IPS-18c (cell line): ENCODE measurements around the gene SUPT20HL1.
"Not testable (repeated sequence)": the region's sequence is repeated elsewhere in the genome, so short reads cannot be mapped to it uniquely, and the experiment has no call there.

Source experiments
- H3K4me3 ChIP-seq: 2 replicates; pipeline ENCODE4 v1.7.0; 2013; ENCODE audit warnings: low read depth, mild to moderate bottlenecking, low read length, moderate library complexity; ENCODE audit not compliant: insufficient read depth
- H3K9me3 ChIP-seq: one replicate; pipeline ENCODE4 v1.6.1; 2013; ENCODE audit warnings: mild to moderate bottlenecking, low read length, moderate library complexity; ENCODE audit not compliant: control insufficient read depth, insufficient read depth

Gene SUPT20HL1

DNA sequence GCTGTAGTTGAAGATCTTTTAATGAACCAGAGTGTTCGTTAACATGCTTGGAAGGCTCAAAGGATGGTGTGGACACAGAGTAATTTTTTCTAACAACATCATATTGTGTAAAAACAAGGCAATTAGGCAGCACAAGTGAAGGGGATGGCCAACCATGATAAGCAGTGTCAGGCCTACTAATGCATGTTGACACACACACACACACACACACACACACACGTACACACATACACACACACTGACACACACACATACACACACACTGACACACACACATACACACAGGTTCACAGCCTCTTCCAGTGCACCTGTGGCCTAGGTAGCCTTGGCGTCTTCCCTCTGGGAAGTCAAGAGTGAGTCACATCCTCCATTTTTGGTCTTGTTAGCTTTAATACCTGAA is at the start of gene SUPT20HL1:
TSS of gene SUPT20HL1 (plus strand) at position 368 of the 400 bp plus-strand sequence. CDS start 2,122 bp downstream, outside the sequence.
- Histone ChIP-seq H3K9me3 (no peaks in the 10 kb centered on the region), H3K4me3 (no peak within 1 kb of the TSS)

DNA sequence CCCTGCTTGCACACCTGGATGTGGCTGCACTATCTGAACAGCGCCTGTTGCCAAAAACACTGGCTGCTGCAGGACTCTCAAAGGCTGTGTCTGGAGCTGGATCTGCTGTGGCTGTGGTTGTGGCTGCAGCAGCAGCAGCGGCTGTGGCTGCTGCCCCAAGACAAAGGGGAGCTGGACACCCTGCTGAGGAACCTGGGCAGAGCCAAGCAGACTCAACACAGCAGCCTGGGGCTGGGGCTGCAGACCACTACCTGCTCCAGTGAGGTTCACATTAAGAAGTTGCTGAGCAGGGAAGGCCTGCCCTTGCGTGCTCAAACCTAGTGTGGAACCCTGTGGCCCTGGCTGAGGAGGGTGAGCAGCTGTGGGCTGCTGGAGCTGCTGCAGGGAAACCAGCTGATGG is 49.5 kb upstream of the SUPT20HL1 start:
- H3K9me3 ChIP-seq, H3K4me3 ChIP-seq: not testable (repeated sequence)

DNA sequence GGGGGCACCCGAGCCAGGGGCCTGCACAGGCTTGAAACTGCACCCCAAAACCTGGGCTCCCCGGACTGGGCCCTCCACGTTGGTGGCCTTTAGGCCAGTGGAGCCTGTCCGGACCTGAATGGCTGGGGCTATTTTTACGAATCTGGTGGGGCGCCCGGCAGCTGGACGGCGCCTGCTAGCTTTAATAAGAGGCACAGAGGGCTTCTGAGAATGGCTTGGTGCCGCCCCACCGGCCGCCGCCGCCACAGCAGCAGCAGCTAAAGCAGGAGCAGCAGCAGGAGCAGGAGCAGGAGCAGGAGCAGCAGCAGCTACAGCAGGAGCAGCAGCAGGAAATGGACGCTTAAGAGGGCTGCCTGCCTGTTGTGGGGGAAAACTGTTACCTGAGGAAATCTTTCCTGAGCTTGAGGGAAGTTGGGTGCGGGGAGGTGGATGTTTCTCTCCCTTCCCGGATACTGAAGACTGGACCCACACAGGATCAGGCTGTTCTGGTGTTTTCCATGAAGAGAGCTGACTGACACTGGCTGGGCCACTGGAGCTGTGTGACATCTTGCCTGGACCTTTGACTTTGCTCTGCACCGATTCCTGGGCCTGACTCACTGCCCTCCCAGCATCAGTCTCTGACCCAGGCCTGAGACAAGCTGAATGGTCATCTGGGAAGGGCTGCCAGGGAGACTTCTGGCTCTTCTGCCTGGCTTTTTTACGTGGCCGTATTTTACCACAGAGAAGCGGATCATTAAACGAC is 48.8 kb upstream of the SUPT20HL1 start:
- H3K9me3 ChIP-seq, H3K4me3 ChIP-seq: not testable (repeated sequence)

DNA sequence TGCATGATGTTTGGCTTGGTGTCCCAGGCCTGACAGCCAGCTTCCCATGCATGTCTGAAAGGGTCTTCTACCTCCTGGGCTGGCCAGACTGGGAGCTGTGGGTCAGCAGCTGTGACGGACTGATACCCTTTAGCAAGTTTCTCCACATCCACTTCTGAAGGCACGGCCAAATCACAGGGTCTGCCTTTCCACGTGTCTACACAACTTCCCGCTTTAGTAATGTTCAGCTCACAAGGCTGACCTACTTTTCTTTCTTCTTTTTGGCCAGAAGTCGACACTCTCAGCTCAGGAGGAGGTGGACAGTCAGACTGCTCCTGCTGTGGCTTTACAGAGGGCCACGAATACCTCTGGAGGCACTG is 48.2 kb upstream of the SUPT20HL1 start:
- H3K4me3 ChIP-seq, H3K9me3 ChIP-seq: not testable (repeated sequence)

DNA sequence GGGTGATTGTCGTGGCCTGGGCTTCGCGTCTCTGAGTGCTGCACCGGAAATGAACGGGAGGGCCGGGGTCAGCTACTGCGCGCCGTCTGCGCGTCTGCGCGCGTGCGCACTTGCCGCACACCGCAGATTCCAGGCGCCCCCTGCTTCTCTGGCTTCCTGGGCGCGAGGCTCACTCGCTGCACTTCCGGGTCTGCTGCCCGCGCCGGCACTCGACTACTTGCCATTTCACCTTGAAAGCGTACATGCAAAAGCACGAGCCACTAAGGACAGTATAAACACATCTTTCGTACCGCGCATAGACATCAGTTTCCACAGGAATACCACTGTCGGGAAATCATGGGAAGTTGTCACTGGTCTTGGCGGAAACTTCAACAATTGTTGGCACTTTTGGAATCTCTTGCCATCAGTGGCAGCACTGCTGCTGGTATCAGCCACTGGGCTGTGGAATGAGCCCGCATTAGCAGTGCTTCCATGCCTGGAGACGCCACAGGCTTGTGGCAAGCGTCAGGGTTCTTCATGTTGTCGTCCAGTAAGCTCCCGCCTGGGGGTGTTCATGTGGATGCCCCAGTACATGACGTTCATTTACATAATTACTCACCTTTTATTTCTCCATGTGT is 46.3 kb upstream of the SUPT20HL1 start, which contains the start of gene SUPT20HL2:
TSS of gene SUPT20HL2 (minus strand) at position 51 of the 617 bp plus-strand sequence. CDS start 754 bp downstream, outside the sequence.
- no peak within 1 kb of the TSS for H3K4me3 ChIP-seq
- no peaks in the 10 kb centered on the region for H3K9me3 ChIP-seq

DNA sequence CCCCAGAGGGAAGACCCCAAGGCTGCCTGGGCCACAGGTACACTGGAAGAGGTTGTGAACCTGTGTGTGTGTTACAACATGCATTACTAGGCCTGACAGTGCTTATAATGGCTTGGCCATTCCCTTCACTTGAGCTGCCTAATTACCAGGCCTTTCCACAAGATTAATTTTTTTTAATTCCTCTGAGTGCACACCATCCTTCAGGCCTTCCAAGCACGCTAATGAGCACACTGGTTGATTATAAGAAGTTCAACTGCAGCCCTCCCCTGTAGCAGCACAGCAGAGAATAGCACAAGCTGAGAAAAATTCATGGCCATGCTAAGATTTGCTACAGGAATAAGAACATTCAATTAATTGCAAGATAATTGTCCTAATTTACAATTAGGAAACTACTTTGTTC is 44.3 kb upstream of the SUPT20HL1 start:
- no peak overlapping the region for H3K4me3 ChIP-seq
- H3K9me3 ChIP-seq = no peaks in the 10 kb centered on the region

DNA sequence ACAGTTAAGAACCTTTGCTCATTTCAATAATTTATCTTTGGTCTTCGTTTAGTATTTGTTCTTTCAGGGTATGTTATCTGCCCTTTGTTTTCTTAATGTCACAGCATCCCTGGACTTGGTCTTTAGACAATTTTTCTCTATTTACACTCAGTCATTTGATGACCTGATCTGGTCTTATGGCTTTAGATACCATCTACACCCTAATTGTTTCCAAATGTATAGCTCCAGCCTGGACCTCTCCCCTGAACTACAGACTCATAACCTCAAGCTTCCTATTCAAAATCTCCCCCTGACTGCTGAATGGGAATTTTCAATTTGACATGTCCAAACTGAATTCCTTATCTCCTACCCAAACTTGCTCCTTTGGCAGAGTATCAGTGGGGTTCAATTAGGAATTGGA is 42.9 kb upstream of the SUPT20HL1 start:
- Histone ChIP-seq H3K9me3 (no peaks in the 10 kb centered on the region), H3K4me3 (no peak overlapping the region)

DNA sequence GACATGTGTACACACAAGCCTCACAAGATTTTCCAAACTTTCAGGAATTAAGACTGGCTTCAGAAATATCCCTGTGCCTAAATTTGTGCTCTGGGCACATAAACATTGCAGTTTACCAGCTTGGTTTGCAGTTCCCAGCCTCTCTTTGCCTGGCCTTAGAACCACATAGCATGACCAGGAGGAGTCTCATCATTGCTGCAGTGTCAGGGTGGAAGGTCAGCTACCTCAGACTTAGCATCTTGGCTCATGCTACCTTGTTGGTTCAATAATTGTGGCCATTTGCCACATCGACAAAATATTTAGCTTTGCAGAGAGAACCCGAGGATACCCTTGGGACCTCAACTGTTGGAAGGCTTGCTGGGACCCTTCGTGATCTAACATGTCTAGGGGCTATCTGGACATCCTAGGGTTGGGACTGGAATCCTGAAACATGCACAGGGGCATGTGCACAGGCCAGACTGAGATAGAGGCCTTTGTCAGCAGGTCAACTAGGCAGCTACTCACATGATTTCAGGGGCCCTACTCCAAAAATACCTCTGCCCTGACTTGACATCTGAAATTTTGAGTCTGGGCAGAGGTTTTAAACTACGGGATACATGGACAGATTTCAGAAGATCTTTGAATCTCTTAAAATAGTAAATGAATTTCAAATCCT is 38.6 kb upstream of the SUPT20HL1 start:
- H3K9me3 ChIP-seq = no peaks in the 10 kb centered on the region
- H3K4me3 ChIP-seq = no peak overlapping the region

DNA sequence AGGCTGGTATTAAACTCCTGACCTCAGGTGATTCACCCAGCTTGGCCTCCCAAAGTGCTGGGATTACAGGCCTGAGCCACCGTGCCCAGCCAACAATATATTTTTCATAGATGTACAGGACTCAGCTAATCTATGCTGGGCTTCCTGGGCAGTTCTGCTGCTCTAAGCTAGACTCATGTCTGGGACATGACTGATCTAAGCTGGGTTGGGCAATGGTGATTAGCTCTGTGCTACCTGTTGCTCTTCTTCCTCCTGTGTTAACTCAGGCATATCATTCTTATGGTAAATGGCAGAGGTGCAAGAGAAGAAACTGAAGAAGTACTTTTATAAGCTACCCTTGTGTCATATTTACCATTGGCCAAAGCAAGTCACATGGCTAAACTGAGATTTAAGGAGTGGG is 35.2 kb upstream of the SUPT20HL1 start:
- H3K9me3 ChIP-seq = no peaks in the 10 kb centered on the region
- H3K4me3 ChIP-seq = no peak overlapping the region

DNA sequence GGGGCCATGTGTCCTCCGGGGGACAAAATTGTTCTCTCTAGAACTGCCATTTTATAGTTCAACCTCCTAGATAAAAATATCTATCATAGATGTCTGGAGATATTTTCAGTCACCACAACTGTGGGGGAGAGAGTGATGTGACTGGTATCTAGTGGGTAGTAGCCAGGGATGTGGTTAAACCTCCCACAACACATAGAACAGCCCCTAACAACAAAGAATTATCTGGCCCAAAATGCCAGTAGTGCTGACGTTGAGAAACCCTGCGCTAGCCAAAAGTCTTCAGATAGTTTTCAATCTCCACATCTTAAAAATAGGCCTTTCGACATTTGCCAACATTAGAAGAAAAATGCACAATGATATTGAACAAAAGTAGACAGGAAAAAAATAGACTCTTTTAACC is 27.6 kb upstream of the SUPT20HL1 start:
- no peak overlapping the region for H3K4me3 ChIP-seq
- H3K9me3 ChIP-seq = no peaks in the 10 kb centered on the region

DNA sequence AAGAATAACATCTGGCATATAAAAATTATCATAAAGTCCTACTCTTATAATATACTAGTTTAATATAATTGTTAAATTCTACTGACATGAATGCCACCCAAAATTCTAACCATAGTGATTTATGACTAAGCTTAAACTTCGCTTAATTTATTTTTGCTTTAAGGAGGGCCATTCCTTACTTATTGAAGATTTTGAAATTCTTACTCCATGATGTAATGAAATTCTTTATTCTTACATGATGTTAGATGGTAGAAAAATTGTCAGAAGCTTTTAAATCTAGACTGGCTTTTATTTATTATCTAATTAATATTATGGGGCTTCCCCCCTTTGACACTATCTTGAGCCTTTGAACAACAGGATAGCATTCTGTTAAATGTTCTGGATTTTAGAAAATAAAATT is 27.1 kb upstream of the SUPT20HL1 start:
- no peak overlapping the region for H3K4me3 ChIP-seq
- no peaks in the 10 kb centered on the region for H3K9me3 ChIP-seq

DNA sequence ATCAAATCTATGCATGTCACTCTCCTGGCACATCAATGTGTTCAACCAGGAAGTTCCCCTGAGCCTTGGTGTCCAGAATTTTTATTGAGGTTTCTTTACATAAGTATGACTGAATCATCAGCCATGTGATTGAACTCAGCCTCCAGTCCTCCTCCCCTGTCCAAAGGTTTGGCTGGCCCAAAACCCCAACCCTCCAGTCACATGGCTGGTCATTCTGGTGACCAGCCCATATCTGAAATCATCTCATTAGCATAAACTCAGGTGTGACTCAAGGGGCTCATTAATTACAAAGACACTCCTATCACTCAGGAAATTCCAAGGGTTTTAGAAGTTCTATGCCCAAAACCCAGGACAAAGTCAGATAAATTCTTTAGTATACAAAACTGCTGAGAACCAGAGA is 26.0 kb upstream of the SUPT20HL1 start:
- no peaks in the 10 kb centered on the region for H3K9me3 ChIP-seq
- no peak overlapping the region for H3K4me3 ChIP-seq

DNA sequence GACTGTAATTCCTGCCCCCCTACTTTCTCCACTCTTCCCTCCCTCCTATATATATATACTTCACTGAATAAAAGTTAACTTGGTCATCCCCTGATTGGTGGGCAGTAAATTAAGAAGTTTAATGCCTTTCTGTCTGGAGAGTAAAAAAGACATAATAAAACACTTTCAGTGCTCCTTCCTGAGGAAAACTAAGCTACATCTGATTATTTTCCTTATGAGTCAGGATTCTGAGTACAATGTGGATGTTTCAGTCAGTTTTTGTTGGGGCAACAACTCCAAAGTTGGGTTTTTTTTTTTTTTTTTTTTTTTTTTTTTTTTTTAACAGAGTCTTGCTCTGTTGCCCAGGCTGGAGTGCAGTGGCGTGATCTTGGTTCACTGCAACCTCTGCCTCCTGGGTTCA is 24.6 kb upstream of the SUPT20HL1 start:
- Histone ChIP-seq H3K4me3 (no peak overlapping the region), H3K9me3 (no peaks in the 10 kb centered on the region)

DNA sequence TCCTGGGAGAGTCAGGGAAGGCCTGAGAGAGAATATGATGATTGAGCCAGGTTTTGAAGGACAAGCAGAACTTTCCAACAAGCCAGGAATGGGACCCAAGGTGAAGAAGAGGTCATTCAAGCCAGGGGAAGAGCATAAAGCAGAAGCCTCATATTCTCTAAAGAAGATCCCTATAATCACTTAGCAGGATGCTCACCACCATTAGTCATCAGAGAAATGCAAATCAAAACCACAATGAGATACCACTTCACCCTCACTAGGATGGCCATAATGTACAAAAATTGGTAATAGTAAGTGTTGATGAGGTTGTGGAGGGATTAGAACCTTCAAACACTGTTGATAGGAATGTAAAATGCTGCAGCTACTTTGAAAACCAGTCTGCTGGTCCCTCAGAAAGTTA is 20.5 kb upstream of the SUPT20HL1 start:
- no peaks in the 10 kb centered on the region for H3K9me3 ChIP-seq
- no peak overlapping the region for H3K4me3 ChIP-seq

DNA sequence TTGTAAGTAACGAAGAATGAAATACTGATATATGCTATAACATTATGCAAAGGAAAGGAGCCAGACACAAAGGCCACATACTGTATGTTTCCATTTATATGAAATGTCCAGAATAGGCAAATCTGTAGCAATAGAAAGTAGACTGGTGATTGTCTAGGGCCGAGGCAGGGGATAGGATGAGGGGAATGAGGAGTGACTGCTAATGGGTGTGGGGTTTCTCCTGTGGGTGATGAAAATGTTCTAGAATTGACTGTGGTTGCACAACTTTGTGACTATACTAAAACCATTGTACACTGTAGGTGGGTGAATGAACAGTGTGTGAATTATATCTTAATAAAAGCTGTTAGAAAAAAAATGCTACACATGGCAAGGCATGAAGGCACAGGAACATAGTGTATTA is 19.9 kb upstream of the SUPT20HL1 start:
- Histone ChIP-seq H3K9me3 (no peaks in the 10 kb centered on the region), H3K4me3 (no peak overlapping the region)

DNA sequence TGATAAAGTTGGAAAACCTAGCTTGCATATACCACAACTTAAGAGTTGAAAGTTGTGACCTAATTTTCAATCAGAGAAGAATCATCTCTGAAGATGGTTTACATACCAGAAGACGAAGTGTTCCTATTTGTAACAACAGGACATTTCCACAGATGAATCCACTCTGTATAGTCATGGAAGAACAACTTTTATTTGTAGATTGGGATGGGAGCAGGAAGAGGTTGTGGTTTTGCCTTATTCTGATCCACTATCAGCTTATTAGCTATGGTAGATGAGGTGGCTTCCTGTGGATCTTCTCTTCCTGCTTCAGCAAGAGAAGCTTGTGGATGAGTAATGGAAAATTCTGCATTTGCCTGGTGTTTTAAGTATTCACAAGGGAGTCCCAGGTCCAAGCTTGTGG is 18.6 kb upstream of the SUPT20HL1 start:
- Histone ChIP-seq H3K9me3 (no peaks in the 10 kb centered on the region), H3K4me3 (no peak overlapping the region)

DNA sequence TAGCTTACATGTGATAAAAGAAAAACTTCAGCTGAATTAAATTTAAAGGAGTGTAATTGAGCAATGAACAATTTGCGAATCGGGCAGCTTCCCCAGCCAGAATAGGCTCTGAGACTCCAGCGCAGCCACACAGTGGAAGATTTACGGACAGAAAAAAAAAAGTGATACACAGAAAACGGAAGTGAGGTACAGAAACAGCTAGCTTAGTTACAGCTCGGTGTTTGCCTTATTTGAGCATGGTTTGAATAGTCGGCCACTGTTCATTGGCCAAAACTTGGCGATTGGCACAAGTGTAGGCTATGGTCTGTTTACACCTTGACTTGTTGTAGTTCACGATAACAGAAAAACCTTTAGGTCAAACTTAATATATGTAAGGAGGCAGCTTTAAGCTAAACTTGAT is 16.7 kb upstream of the SUPT20HL1 start:
- H3K4me3 ChIP-seq = no peak overlapping the region
- no peaks in the 10 kb centered on the region for H3K9me3 ChIP-seq

DNA sequence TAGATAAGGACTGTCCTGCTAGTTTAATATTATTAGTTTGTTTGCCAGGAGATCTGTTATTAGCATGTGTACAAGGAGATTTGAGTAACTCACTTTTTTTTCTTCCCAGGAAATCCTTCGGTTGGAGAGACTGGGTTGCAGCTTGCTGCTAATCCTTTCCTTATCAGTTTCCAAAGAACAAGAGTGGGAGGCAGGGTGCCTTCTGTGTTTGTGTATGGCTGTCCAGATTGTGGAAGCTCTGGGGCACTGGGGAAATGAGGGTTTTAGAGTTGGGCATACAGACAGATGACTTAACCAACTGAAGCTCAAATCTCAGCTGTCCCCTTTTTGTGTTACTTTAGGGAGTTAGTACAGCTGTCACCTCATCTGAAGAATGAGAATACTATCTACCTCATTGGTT is 12.6 kb upstream of the SUPT20HL1 start:
- no peaks in the 10 kb centered on the region for H3K9me3 ChIP-seq
- H3K4me3 ChIP-seq = no peak overlapping the region
